Activated naive CD4-positive, alpha-beta T cell (primary cell): ENCODE data around the gene NKAIN2.

ENCODE experiments used
- DNase-seq, 4 experiments: peaks; one replicate each; lab custom pipeline; 2025; lab: John Stamatoyannopoulos, UW

NKAIN2 gene

GRCh38 chr6:124590001-124590400, 786.3 kb downstream of the NKAIN2 start:
- DNase-seq = no peak

- no peak for DNase-seq
Observed at GRCh38 chr6:124599656-124600055, 796.0 kb downstream of the NKAIN2 start.

GRCh38 chr6:124604719-124605118, 801.1 kb downstream of the NKAIN2 start:
- DNase-seq = no peak

- DNase-seq = no peak
Observed at GRCh38 chr6:124607119-124607627, 803.5 kb downstream of the NKAIN2 start.

GRCh38 chr6:124613031-124613430, 809.4 kb downstream of the NKAIN2 start:
- DNase-seq = no peak

GRCh38 chr6:124622351-124622750, 818.7 kb downstream of the NKAIN2 start:
- DNase-seq = no peak

GRCh38 chr6:124633655-124634054, 830.0 kb downstream of the NKAIN2 start:
- no peak for DNase-seq

- DNase-seq = no peak
Observed at GRCh38 chr6:124640432-124640831, 836.8 kb downstream of the NKAIN2 start.

GRCh38 chr6:124655866-124656265, 852.2 kb downstream of the NKAIN2 start:
- DNase-seq = no peak

GRCh38 chr6:124658053-124658452, 854.4 kb downstream of the NKAIN2 start:
- no peak for DNase-seq

GRCh38 chr6:124659427-124659826, 855.8 kb downstream of the NKAIN2 start:
- no peak for DNase-seq

- no peak for DNase-seq
Observed at GRCh38 chr6:124660185-124660584, 856.5 kb downstream of the NKAIN2 start.

- no peak for DNase-seq
Observed at GRCh38 chr6:124661097-124661661, 857.5 kb downstream of the NKAIN2 start.

GRCh38 chr6:124668028-124668427, 864.4 kb downstream of the NKAIN2 start:
- DNase-seq = no peak

- no peak for DNase-seq
Observed at GRCh38 chr6:124669713-124670480, 866.2 kb downstream of the NKAIN2 start.

GRCh38 chr6:124670801-124671200, 867.1 kb downstream of the NKAIN2 start:
- DNase-seq = no peak

GRCh38 chr6:124671324-124671723, 867.7 kb downstream of the NKAIN2 start:
- no peak for DNase-seq

GRCh38 chr6:124674042-124674441, 870.4 kb downstream of the NKAIN2 start:
- no peak for DNase-seq

- DNase-seq = no peak
Observed at GRCh38 chr6:124676033-124676432, 872.4 kb downstream of the NKAIN2 start.

GRCh38 chr6:124677874-124678273, 874.2 kb downstream of the NKAIN2 start:
- DNase-seq = no peak

- DNase-seq = no peak
Observed at GRCh38 chr6:124679387-124679786, 875.7 kb downstream of the NKAIN2 start.

GRCh38 chr6:124682751-124683150, 879.1 kb downstream of the NKAIN2 start:
- DNase-seq = no peak

GRCh38 chr6:124683507-124683906, 879.8 kb downstream of the NKAIN2 start:
- DNase-seq = no peak

- no peak for DNase-seq
Observed at GRCh38 chr6:124684621-124685020, 881.0 kb downstream of the NKAIN2 start.
